Measurements from ENCODE around the gene TRIM67.

Gene TRIM67

GRCh38 chr1:231185391-231185790 lies 23.5 kb downstream of the TRIM67 start:
- DNase-seq = no peak

GRCh38 chr1:231186356-231187115 lies 24.7 kb downstream of the TRIM67 start:
- DNase-seq = no peak

DNA sequence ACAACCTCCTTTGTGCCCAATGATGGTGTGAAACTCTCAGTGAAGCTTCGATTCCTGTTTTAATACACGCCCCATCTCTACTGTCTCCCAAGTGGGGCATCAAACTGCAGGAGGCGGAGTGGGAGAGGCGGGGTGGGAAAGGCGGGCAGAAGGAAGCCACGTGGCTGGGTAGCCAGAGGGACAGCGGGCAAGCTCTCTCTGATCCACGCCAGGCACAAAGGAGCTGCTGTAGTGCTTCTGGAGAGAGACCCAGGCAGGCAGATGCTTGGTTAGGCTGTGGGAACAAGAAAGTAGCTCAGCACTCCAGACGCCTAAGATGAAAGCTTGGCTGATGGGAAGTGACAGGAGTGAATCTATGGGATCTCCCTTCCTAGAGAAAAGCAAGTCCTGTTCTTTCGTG lies 25.7 kb downstream of the TRIM67 start:
- DNase-seq = no peak

- no peak for DNase-seq
These were observed 26.2 kb downstream of the TRIM67 start for GRCh38 chr1:231188072-231188471.

- no peak for DNase-seq
These were observed 26.9 kb downstream of the TRIM67 start for GRCh38 chr1:231188768-231189167.

DNA sequence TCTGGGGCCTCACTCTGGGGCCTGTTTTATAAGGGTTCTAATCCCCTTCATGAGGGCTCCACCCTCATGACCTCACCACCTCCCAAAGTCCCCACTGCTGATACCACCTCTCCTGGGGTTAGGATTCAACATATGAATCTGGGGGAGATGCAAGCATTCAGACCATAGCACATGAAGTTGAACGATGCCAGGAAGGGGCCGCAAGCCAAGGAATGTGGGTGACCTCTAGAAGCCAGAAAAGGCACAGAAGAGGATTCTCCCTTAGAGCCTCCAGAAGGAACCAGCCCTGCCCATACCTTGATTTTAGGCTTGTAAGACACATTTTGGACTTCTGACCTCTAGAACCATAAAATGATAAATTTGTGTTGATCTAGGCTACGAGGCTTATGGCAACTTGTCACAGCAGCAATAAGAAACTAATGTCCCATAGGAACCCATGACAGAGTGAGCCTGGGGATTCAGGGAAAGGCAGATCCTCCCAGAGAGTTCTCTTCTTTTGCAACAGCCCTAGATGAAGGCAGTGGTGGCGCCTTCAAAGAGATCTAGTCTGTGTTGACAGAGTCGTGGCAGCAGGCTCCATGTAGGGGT lies 27.9 kb downstream of the TRIM67 start:
- DNase-seq = no peak

- DNase-seq = no peak
These were observed 28.6 kb downstream of the TRIM67 start for GRCh38 chr1:231190456-231190855.

- DNase-seq = no peak
These were observed 30.8 kb downstream of the TRIM67 start for GRCh38 chr1:231192620-231193163.

GRCh38 chr1:231193710-231194340 lies 32.0 kb downstream of the TRIM67 start:
- DNase-seq = peak; percentile 17

DNA sequence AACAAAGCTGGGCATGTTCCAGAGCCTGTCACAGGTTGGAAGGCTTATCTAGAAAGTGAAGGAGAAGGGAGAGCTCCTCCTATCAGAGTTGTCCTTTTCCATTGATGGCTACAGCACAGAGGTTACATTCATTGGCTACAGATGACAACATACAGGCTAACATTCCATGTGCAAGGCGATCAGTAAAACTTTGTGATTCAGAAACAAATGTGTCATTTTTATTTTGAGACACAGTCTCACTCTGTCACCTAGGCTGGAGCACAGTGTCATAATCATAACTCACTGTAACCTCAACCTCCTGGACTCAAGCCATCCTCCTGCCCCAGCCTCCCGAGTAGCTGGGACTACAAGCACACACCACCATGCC lies 32.6 kb downstream of the TRIM67 start:
- no peak for DNase-seq

GRCh38 chr1:231194843-231195516 lies 33.1 kb downstream of the TRIM67 start:
- no peak for DNase-seq

DNA sequence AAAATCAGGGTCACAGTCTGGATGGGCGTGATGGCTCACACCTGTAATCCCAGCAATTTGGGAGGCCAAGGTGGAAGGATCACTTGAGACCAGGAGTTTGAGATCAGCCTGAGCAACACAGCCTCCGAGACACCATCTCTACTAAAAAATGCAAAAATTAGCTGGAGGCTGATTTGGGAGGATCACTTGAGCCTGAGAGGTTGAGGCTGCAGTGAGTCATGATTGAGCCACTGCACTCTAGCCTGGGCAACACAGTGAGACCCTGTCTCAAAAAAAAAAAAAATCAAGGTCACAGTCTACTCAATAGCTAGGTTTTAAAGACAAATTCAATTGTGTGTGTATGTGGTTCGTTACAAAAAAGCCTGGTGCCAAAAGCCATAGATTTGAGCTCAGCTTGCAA lies 34.4 kb downstream of the TRIM67 start:
- DNase-seq = no peak

GRCh38 chr1:231196728-231197127 lies 34.9 kb downstream of the TRIM67 start:
- no peak for DNase-seq

DNA sequence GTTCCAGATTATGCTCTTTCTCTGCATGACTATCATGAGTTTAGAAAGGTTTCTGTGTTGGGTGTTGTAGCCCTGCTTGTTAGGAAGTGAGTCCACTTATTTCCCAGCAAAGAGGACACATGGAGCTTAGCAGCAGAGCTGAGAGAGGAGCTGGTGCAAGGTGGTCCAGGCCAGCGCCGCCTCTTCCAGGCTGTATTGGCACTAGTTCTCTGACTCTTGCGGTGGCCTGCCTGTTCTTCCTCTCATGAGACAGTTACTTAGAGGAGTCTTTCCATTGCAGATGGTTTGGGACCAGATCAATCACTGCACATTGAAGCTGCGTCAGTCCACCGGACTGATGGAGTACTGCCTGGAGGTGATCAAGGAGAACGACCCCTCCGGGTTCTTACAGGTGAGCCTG lies 38.0 kb downstream of the TRIM67 start:
- no peak for DNase-seq

DNA sequence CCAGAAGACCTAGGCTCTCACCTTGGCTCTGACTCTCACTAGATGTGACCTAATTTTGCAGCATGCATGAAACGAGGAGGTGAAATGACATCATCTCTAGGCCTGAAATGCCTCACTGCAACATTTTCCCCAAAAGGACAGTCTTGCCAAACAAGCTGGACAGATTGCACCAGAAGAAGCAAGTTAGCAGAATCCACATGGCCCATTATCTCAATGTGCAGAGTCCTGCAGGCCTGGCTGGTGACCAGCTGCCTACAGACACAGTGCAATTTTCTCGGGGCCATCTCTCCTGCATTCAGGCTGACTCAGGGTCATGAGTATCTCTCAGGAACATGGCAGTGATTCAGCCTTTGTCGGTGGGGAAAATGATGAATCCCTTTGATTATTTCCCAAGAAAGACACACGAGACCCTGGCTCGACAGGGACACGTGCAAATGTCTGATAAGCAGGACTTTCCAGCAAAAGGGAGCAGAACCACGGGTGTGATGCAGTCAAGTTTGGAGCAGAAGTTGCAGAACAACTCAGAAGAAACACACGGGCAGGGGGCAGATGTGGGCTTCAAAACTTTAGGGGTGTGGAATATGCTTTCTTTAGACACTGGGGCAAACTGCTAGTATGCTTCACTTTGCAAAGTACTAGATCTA lies 38.7 kb downstream of the TRIM67 start:
- peak; percentile 88 for DNase-seq

DNA sequence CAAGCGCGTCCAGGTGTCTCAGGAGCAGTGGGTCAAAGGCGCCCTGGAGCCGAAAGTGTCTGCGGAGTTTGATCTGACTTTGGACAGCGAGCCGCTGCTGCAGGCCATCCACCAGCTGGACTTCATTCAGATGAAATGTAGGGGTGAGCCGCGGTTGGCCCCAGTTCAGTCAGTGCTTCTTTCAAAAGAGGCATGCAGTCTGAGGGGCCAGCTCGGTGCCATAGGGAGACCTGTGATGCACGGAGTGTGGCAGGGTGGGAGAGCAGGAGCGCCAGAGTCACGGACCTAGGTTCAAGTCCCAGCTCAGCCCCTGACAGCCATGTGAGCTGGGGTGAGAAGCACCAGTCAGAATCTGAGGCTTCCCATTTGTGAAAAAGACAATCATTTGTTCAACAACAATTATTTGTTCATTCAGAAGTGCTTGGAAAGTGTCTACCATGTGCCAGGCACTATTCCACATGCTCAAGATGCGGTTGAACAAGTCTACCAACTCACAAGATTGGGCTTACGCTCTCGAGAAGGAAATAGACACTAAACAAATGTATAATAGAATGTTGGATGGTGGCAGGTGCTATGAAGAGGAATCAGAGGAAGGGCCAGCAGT lies 39.6 kb downstream of the TRIM67 start:
- DNase-seq = no peak

DNA sequence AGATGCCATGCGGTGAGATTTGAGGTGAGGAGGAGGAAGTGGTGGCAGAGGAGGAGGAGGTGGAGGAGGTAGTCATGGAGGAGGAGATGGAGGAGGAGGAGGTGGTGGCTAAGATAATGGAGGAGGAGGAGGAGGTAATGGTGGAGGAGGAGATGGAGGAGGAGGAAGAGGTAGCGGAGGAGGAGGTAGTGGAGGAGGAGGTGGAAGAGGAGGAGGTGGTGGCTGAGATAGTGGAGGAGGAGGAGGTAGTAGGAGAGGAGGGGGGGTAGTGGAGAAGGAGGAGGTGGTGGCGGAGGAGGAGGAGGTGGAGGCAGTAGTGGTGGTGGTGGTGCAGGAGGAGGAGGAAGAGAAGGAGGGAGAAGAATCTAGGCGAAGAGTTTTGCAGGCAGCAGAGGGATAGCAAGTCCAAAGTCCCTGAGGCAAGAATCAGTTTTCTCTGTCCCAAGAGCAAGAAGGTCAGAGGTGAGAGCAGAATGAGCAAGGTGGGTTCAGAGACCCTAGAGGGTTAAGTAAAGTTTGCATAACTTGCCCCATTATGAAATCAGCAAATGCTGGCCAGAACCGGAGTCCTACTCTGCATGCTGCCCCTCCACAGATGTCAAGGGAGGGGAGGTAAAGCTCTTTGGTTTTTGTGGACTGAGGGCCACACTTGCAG lies 40.2 kb downstream of the TRIM67 start:
- peak; percentile 94 for DNase-seq

- DNase-seq = no peak
These were observed 41.6 kb downstream of the TRIM67 start for GRCh38 chr1:231203259-231204057.

DNA sequence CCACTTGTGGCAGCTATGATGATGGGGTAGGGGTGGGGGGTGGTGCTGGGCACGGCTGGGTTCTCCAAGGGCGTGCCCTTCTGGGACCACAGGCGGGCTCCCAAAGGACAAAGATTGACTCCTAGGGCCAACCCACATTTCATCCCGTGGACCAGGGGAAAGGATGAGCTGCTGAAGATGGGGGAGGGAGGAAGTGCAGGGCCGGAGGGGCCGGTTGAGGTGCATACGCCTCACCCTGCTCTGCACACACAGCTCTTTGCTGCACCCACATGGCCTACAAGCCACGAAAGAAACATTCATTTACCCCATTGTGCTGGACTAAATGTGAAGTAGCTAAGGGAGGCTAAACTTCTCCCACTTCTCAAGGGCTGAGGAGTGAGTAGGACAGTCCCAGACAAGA lies 45.0 kb downstream of the TRIM67 start:
- peak; percentile 16 for DNase-seq

GRCh38 chr1:231207437-231207836 lies 45.6 kb downstream of the TRIM67 start:
- peak; percentile 28 for DNase-seq

GRCh38 chr1:231208980-231209379 lies 47.1 kb downstream of the TRIM67 start:
- DNase-seq = no peak
